Ovary (tissue), 9 donors: ENCODE results near the gene LRRC75A. TPM values are rescaled to one million over a fixed set of nuclear protein-coding genes. Genes with fewer than 3 reads are reported as not detected.

Experiments used
- DNase-seq, 5 donors: peaks; one replicate each; pipeline ENCODE4 v3.0.0-alpha.2; 2019 to 2020
- H3K27ac ChIP-seq, 2 donors: fragments of 200-600 bp; one replicate each; pipeline versions ENCODE4 v1.5.1 to v1.8.0; 2019 to 2022
- H3K27me3 ChIP-seq: fragments of 200-600 bp; one replicate; pipeline ENCODE4 v1.8.0; 2022
- H3K36me3 ChIP-seq: fragments of 200-600 bp; sonication (generic); one replicate; pipeline ENCODE4 v1.5.1; 2019
- H3K4me1 ChIP-seq: one replicate; pipeline ENCODE4 v1.8.1; 2013; ENCODE audit warnings: mild to moderate bottlenecking, moderate library complexity; ENCODE audit not compliant: insufficient read depth
- H3K4me3 ChIP-seq: fragments of 200-600 bp; sonication (generic); one replicate; pipeline ENCODE4 v1.5.1; 2017
- H3K9me3 ChIP-seq, 2 donors: fragments of 200-600 bp in 1 of 2; sonication (generic) in 1 of 2; one replicate each; pipeline versions ENCODE4 v1.5.1 to v1.8.1; 2013 to 2019; ENCODE audit warnings: mild to moderate bottlenecking in 1 of 2, moderate library complexity in 1 of 2
- EP300 ChIP-seq: sonication (generic); formaldehyde crosslinking; IDR thresholded peaks from one replicate; pipeline ENCODE4 v1.6.1; 2017; ENCODE audit warnings: antibody characterized with exemption
- POLR2A ChIP-seq: fragments of 450-650 bp; IDR thresholded peaks from one replicate; pipeline ENCODE4 v1.6.1; 2017; ENCODE audit warnings: antibody characterized with exemption, mild to moderate bottlenecking, moderate library complexity
- WGBS, 3 donors: extraction: QIAGEN DNeasy Blood & Tissue Kit in 1 of 3; methylation state at CpG; one replicate each; pipeline versions ENCODE4 v1.1.5 to v1.1.7; 2013 to 2017; 5-methylcytosine and 5-hydroxymethylcytosine counted together
- intact Hi-C, 4 donors: fragments of 100-400 bp; cut with DNase I; formaldehyde crosslinking; loops; one replicate each; pipeline versions ENCODE4 v1.11.0 to v1.15.1; 2022 to 2023
- polyA plus RNA-seq, 2 donors: library from polyadenylated mRNA; stranded (reverse); fragments of 200-250 nt in 1 of 2; fragments of 350-450 nt in 1 of 2; fragmentation: Illumina TruSeq in 1 of 2; extraction: RNeasy Lipid Tissue Mini Kit (QIAGEN cat#74804) in 1 of 2; gene quantifications; one replicate each; pipeline ENCODE4 v1.2.3, GENCODE V29; 2013 to 2014
- total RNA-seq, 7 donors: library from RNA; depleted of rRNA in 2 of 7; stranded (reverse); fragments of >200 nt in 2 of 7; fragmentation: NEBNext Ultra II Directional in 3 of 7; extraction: Animal tissue kit (Norgen Biotek cat#: 25700) in 3 of 7; gene quantifications; one replicate each; pipeline versions ENCODE4 v1.1.0 to v1.2.4, GENCODE V29; 2016 to 2023
- TF ChIP-seq, protein P1 (sequence below), 3 donors: fragments of 450-650 bp in 2 of 3; fragments of 200-600 bp in 1 of 3; IDR thresholded peaks; one replicate each; pipeline versions ENCODE4 v1.5.1 to v1.8.0; 2016 to 2022; ENCODE audit warnings: antibody characterized with exemption in 3 of 3, mild to moderate bottlenecking in 1 of 3
- donor health status: DM: no; HTN: no; CAD: no; lungs with moderate emphysema.
- donor health status: DM: no; HTN: no; CAD: no.
- donor health status: Bipolar disorder and iron deficiency.
- donor health status: DM: yes; HTN: yes; CAD: no.
- donor health status: DM: no; HTN: no; CAD: no.
- donor health status: DM: yes; HTN: yes; CAD: no.

Gene LRRC75A
- total and polyA plus RNA-seq, 9 donors, result 1.0 to 12.5 (median 4.1) TPM

GRCh38 chr17:16439303-16439791 lies 52.6 kb downstream of the LRRC75A start:
- H3K4me1 ChIP-seq, result peaks cover 15% of the 10 kb centered on the region
- intact Hi-C loops, result loop anchor here in 2 of 4 donors (5.0 to 10.0 kb wide), 2 partner anchors 48 to 55 kb away; partner anchors contain the start of gene UBB (in 1 of the 2)

DNA sequence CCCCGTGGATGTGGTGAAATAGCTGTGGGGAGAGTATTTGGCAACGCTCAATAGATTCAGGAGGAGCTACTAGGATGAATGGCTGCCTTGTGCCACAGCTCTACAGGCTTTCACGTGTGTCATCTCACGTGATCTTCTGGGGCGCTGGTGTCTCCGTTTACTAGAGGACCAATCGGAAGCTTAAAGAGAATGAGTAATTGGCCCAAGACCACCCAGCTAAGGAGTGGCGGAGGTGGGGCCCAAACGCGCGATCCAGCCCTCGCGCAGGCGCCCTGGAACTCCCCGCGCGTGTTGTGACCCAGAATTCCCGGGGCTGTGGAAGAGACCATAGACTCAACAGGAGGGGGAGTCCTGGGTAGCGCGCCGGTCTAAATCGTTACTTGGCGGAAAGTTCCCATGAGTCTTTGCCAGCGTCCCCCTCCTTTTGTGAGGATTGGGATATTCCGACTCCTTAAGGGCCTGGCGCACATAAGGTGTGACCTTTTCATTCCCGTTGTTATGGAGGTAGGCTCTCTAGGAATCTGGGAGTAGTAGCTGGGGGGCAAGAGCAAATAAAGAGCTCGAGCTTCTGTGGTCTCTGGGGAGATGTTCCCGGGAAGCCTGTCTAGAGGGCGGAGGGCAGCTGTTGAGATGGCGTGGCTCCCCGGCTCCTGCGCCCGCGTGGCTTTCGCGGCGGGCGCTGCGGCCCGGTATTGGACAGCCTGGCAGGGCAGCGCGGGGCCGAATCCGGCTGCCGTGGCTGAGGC lies 53.3 kb downstream of the LRRC75A start:
- peak overlapping the region; percentile 63 for H3K4me3 ChIP-seq
- TF ChIP-seq POLR2A (peak; percentile 55), EP300 (no peak)
- TF ChIP-seq, protein P1, sequence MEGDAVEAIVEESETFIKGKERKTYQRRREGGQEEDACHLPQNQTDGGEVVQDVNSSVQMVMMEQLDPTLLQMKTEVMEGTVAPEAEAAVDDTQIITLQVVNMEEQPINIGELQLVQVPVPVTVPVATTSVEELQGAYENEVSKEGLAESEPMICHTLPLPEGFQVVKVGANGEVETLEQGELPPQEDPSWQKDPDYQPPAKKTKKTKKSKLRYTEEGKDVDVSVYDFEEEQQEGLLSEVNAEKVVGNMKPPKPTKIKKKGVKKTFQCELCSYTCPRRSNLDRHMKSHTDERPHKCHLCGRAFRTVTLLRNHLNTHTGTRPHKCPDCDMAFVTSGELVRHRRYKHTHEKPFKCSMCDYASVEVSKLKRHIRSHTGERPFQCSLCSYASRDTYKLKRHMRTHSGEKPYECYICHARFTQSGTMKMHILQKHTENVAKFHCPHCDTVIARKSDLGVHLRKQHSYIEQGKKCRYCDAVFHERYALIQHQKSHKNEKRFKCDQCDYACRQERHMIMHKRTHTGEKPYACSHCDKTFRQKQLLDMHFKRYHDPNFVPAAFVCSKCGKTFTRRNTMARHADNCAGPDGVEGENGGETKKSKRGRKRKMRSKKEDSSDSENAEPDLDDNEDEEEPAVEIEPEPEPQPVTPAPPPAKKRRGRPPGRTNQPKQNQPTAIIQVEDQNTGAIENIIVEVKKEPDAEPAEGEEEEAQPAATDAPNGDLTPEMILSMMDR (IDR thresholded peaks at IDR 0.05), result peak in 1 of 3 donors; percentile 9
- H3K36me3 ChIP-seq, result no peaks in the 10 kb centered on the region
- H3K4me1 ChIP-seq, result peaks cover 14% of the 10 kb centered on the region
- intact Hi-C loops, result loop anchor here in 2 of 4 donors (5.0 to 10.0 kb wide), 2 partner anchors 49 to 54 kb away; partner anchors contain the start of gene UBB (in 1 of the 2)
- H3K27ac ChIP-seq, result peak overlapping the region; percentile 66 to 74
- H3K27me3 ChIP-seq, result no peaks in the 10 kb centered on the region
- DNase-seq, result peak; percentile 95 to 97 (median 95)
- WGBS, 3 donors, result 0% methylated on average over 42 to 46 of the region's 46 CpGs
- H3K9me3 ChIP-seq, result no peaks in the 10 kb centered on the region

More at GRCh38 chr17:16439303-16439791, 52.6 kb downstream of the LRRC75A start:
- Histone ChIP-seq H3K4me3 (peak overlapping the region; percentile 63), H3K27me3 (no peaks in the 10 kb centered on the region), H3K9me3 (no peaks in the 10 kb centered on the region), H3K27ac (peak overlapping the region; percentile 37 to 66), H3K36me3 (no peaks in the 10 kb centered on the region)
- no peak for DNase-seq
- TF ChIP-seq EP300, result no peak
- TF ChIP-seq, protein P1 (IDR thresholded peaks at IDR 0.05), result no peak
- no peak for TF ChIP-seq POLR2A
- 0 to 1% (median 0%) methylated on average over 24 to 25 of the region's 25 CpGs for WGBS, 3 donors

GRCh38 chr17:16438173-16438556 lies 53.8 kb downstream of the LRRC75A start:
- Histone ChIP-seq H3K9me3 (no peaks in the 10 kb centered on the region), H3K27ac (peak overlapping the region in 1 of 2 donors; percentile 74), H3K4me3 (peak overlapping the region; percentile 63), H3K4me1 (peaks cover 11% of the 10 kb centered on the region), H3K36me3 (no peaks in the 10 kb centered on the region), H3K27me3 (no peaks in the 10 kb centered on the region)
- 5 to 9% (median 8%) methylated on average over 8 of the region's 8 CpGs for WGBS, 3 donors
- DNase-seq, result no peak
- intact Hi-C loops, result loop anchor here in 2 of 4 donors (5.0 to 10.0 kb wide), 2 partner anchors 49 to 53 kb away; partner anchors contain the start of gene UBB (in 1 of the 2)
- no peak for TF ChIP-seq EP300
- TF ChIP-seq, protein P1 (IDR thresholded peaks at IDR 0.05), result no peak
- TF ChIP-seq POLR2A, result no peak

DNA sequence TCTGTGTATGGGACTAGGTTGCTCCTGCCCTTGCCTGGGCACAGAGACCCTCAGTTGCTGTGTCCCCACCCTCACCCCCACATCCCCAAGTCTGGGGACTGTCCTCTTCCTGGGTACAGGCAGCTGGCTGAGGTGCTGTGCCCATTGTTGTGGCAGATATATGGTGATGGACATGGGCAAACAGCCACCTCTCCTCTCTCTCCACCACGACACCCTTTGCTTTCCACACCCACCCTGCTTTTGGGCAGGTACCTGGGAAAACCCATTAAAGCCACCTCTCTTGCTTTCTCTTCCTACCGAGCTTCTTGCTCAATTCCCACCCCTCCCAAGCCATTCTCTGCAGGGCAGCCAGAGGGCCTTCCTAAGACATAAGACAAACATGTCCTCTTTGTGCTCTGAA lies 54.9 kb downstream of the LRRC75A start:
- Histone ChIP-seq H3K27ac (no peak overlapping the region), H3K4me3 (no peak overlapping the region), H3K36me3 (no peaks in the 10 kb centered on the region), H3K9me3 (no peaks in the 10 kb centered on the region), H3K4me1 (peaks cover 11% of the 10 kb centered on the region), H3K27me3 (no peaks in the 10 kb centered on the region)
- intact Hi-C loops, result loop anchor here in 2 of 4 donors (5.0 to 10.0 kb wide), 2 partner anchors 50 to 52 kb away; partner anchors contain the start of gene UBB (in 1 of the 2)
- DNase-seq, result no peak
- no peak for TF ChIP-seq POLR2A
- WGBS, 3 donors, result 74 to 81% (median 79%) methylated on average over 2 of the region's 2 CpGs
